Skeletal muscle cell (primary cell): ENCODE data around the gene OR11A1.

Source experiments
- DNase-seq: peaks from one replicate; pipeline ENCODE4 v3.0.0-alpha.2; 2010; ENCODE audit warnings: low read depth
- H3K4me3 ChIP-seq: 2 replicates; pipeline ENCODE4 v1.5.1; 2011; ENCODE audit warnings: low read depth, mild to moderate bottlenecking, control low read depth, low read length, moderate library complexity

The OR11A1 gene

DNA sequence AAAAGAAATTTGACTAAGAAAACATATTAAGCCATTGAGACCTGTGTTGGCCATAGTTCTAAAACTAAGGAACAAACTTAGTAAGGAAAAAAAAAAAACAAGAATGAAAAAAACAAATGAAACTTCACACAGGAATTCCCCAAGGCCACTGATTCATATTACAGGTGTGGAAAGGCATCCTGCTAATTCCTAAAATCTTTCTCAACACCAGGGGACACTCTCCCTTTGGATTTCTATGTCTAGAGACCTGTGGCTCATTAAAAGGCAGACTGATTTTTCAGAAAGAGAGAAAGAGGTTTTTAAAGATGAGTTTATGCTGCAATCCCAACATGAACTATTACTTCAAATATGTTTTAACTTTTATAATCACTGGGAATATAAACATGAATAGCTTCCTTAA, 42.3 kb downstream of the OR11A1 start, which contains the start of gene OR12D1:
OR12D1 (plus strand) TSS at position 341 of the 400 bp plus-strand sequence.
- DNase-seq: no peak
- no peak within 1 kb of the TSS for H3K4me3 ChIP-seq

GRCh38 chr6:29403801-29404200, 53.1 kb downstream of the OR11A1 start:
- DNase-seq: no peak
- no peak overlapping the region for H3K4me3 ChIP-seq

- no peak overlapping the region for H3K4me3 ChIP-seq
- DNase-seq: no peak
These were observed 57.3 kb downstream of the OR11A1 start for GRCh38 chr6:29399525-29399924.

DNA sequence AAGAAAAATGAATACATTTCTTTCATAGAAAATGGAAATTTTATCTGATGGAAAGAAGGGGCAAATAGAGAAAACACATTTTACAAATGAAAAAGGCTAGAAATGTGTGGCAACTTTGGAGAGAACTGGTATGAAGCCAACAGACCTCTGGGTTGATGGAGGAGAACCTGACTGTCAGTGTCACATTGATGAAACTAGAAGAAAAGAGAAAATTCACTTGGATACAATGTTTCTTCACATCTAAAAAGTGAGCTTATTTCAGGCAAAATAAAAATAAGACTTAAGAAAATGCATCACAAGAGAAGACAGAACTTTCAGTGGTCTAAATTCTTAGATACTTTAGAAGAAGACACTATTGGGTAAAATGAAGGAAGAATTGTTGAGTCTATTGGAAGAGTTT, 61.5 kb downstream of the OR11A1 start, which contains the start of gene OR12D2:
OR12D2 (plus strand) TSS at position 301 of the 400 bp plus-strand sequence. CDS start 1,069 bp downstream, outside the sequence.
- H3K4me3 ChIP-seq: no peak within 1 kb of the TSS
- DNase-seq: no peak

- no peak overlapping the region for H3K4me3 ChIP-seq
- no peak for DNase-seq
These were observed 68.3 kb downstream of the OR11A1 start for GRCh38 chr6:29388533-29388932.

GRCh38 chr6:29376003-29376402, 80.9 kb downstream of the OR11A1 start:
- DNase-seq: no peak
- no peak overlapping the region for H3K4me3 ChIP-seq
